HCT116 (cell line): ENCODE results near the gene OR2H2. TPM values are rescaled to one million over a fixed set of nuclear protein-coding genes. Genes with fewer than 3 reads are reported as not detected.

Experiments
- ATAC-seq: fragments of 200-7000 bp; cut with Tn5 transposase; 2 replicates; pipeline ENCODE4 v1.9.1; 2020; ENCODE audit warnings: mild to moderate bottlenecking, moderate library complexity
- BruUV-seq: library from RNA; stranded (reverse); fragments of 400-500 nt; replicated peaks from 2 replicates; lab custom pipeline; 2021; lab: Mats Ljungman, UMichigan
- CTCF ChIA-PET: fragments of 300-600 bp; sonication (Branson Sonifier 250); formaldehyde crosslinking; loops from one replicate; lab custom pipeline; 2021; ENCODE audit warnings: antibody characterized with exemption; lab: Charles Lee
- POLR2A ChIA-PET: fragments of 300-600, 350-600 bp; sonication (Branson Sonifier 250); formaldehyde crosslinking; loops from one replicate; lab custom pipeline; 2021; ENCODE audit warnings: antibody characterized with exemption; lab: Charles Lee
- RAD21 ChIA-PET, 2 experiments: fragments of 300-600 bp; sonication (Branson Sonifier 250); formaldehyde crosslinking; loops; one replicate each; lab custom pipeline; 2023; ENCODE audit warnings: low total read pairs in 2 of 2; ENCODE audit not compliant: uncharacterized antibody in 2 of 2, unreplicated experiment in 2 of 2, low non-redundant PET in 1 of 2; lab: Charles Lee
- DNase-seq: peaks from one replicate; pipeline ENCODE4 v3.0.0-alpha.2; 2010; ENCODE audit warnings: low read depth, low spot score
- H2AFZ ChIP-seq: fragments of 200-600 bp; shearing (Covaris generic), sonication (generic); 2 replicates; pipeline ENCODE4 v1.6.1; 2017; ENCODE audit warnings: low read depth, mixed run types, mixed read lengths, antibody characterized with exemption, low read length; ENCODE audit not compliant: poor library complexity, severe bottlenecking
- H3K27ac ChIP-seq: 2 replicates; pipeline ENCODE4 v1.5.1; 2012; ENCODE audit warnings: low read depth, low read length
- H3K27me3 ChIP-seq: fragments of 200-600 bp; sonication (generic); 2 replicates; pipeline ENCODE4 v1.6.1; 2016; ENCODE audit warnings: mixed run types, low read length, mixed read lengths; ENCODE audit not compliant: insufficient read depth
- H3K36me3 ChIP-seq, 2 experiments: fragments of 200-500 bp in 1 of 2; fragments of 200-600 bp in 1 of 2; sonication (Bioruptor generic) in 1 of 2; sonication (generic) in 1 of 2; 2 replicates each; pipeline versions ENCODE4 v1.5.1 to v1.6.1; 2014 to 2016; ENCODE audit warnings: low read length in 2 of 2, inconsistent platforms in 1 of 2, mixed read lengths in 1 of 2, mixed run types in 1 of 2; ENCODE audit not compliant: insufficient read depth in 2 of 2, control insufficient read depth in 1 of 2
- H3K4me1 ChIP-seq, 2 experiments: fragments of 200-600 bp in 1 of 2; sonication (generic) in 1 of 2; 2 replicates each; pipeline versions ENCODE4 v1.5.1 to v1.6.1; 2012 to 2017; ENCODE audit warnings: low read length in 2 of 2, inconsistent platforms in 1 of 2, mild to moderate bottlenecking in 1 of 2, mixed read lengths in 1 of 2, mixed run types in 1 of 2, moderate library complexity in 1 of 2; ENCODE audit not compliant: insufficient read depth in 2 of 2, control insufficient read depth in 1 of 2
- H3K4me2 ChIP-seq: fragments of 200-600 bp; sonication (generic); 2 replicates; pipeline ENCODE4 v1.6.1; 2017; ENCODE audit warnings: mixed run types, low read length, mixed read lengths
- H3K4me3 ChIP-seq, 2 experiments: fragments of 200-600 bp in 1 of 2; sonication (generic) in 1 of 2; replicated peaks in 1 of 2; 2 replicates each; pipeline ENCODE4 v1.5.1; 2011 to 2016; ENCODE audit warnings: low read length in 2 of 2, control low read depth in 1 of 2, low read depth in 1 of 2, mild to moderate bottlenecking in 1 of 2, mixed read lengths in 1 of 2, mixed run types in 1 of 2
- H3K79me2 ChIP-seq: fragments of 200-600 bp; sonication (generic); 2 replicates; pipeline ENCODE4 v1.6.1; 2017; ENCODE audit warnings: mild to moderate bottlenecking, mixed run types, low read length, moderate library complexity, mixed read lengths; ENCODE audit not compliant: insufficient read depth
- H3K9ac ChIP-seq: fragments of 200-600 bp; sonication (generic); 2 replicates; pipeline ENCODE4 v1.6.1; 2016; ENCODE audit warnings: low read length, mixed read lengths
- H3K9me2 ChIP-seq: fragments of 200-600 bp; sonication (generic), shearing (Covaris generic); 2 replicates; pipeline ENCODE4 v1.6.1; 2017; ENCODE audit warnings: mixed run types, mild to moderate bottlenecking, moderate library complexity; ENCODE audit not compliant: insufficient read depth
- H3K9me3 ChIP-seq, 2 experiments: fragments of 200-500 bp in 1 of 2; fragments of 200-600 bp in 1 of 2; sonication (Bioruptor generic) in 1 of 2; sonication (generic) in 1 of 2; 2 replicates each; pipeline ENCODE4 v1.6.1; 2014 to 2017; ENCODE audit warnings: low read length in 2 of 2, mixed read lengths in 2 of 2, inconsistent platforms in 1 of 2, low read depth in 1 of 2, mild to moderate bottlenecking in 1 of 2, mixed run types in 1 of 2, moderate library complexity in 1 of 2; ENCODE audit not compliant: control insufficient read depth in 1 of 2, insufficient read depth in 1 of 2
- H4K20me1 ChIP-seq: fragments of 200-600 bp; sonication (generic), shearing (Covaris generic); 2 replicates; pipeline ENCODE4 v1.6.1; 2017; ENCODE audit warnings: mixed run types, mild to moderate bottlenecking, moderate library complexity; ENCODE audit not compliant: insufficient read depth
- ATF3 ChIP-seq: IDR thresholded peaks from 2 replicates; pipeline ENCODE4 v1.6.1; 2012
- CTCF ChIP-seq, 3 experiments: fragments of 200-600 bp in 1 of 3; sonication (generic) in 1 of 3; IDR thresholded peaks in 2 of 3; conservative IDR thresholded peaks in 1 of 3; 2 replicates each; pipeline ENCODE4 v1.5.1; 2012 to 2017; ENCODE audit warnings: low read depth in 2 of 3, low read length in 2 of 3, antibody characterized with exemption in 1 of 3, borderline replicate concordance in 1 of 3, control low read depth in 1 of 3, mild to moderate bottlenecking in 1 of 3, mixed read lengths in 1 of 3, mixed run types in 1 of 3, moderate library complexity in 1 of 3; ENCODE audit not compliant: insufficient read depth in 1 of 3
- ELF1 ChIP-seq: IDR thresholded peaks from 2 replicates; pipeline ENCODE4 v1.6.1; 2012; ENCODE audit warnings: low read depth, borderline replicate concordance
- EZH2 ChIP-seq: fragments of 200-600 bp; sonication (generic); IDR thresholded peaks from 2 replicates; pipeline ENCODE4 v1.6.1; 2017; ENCODE audit warnings: antibody characterized with exemption, mixed run types
- EZH2phosphoT487 ChIP-seq: fragments of 200-600 bp; IDR thresholded peaks from 2 replicates; pipeline ENCODE4 v1.6.1; 2018; ENCODE audit warnings: antibody characterized with exemption, borderline replicate concordance
- FOSL1 ChIP-seq: IDR thresholded peaks from 2 replicates; pipeline ENCODE4 v1.6.1; 2012; ENCODE audit warnings: low read depth
- MAX ChIP-seq: IDR thresholded peaks from 2 replicates; pipeline ENCODE4 v1.6.1; 2012
- POLR2A ChIP-seq: IDR thresholded peaks from 2 replicates; pipeline ENCODE4 v1.7.0; 2011; ENCODE audit warnings: borderline replicate concordance; ENCODE audit not compliant: insufficient read depth, insufficient read length; ENCODE audit errors: extremely low read depth
- POLR2AphosphoS5 ChIP-seq: IDR thresholded peaks from 2 replicates; pipeline ENCODE4 v1.6.1; 2011; ENCODE audit warnings: mild to moderate bottlenecking, low read depth, low read length, moderate library complexity
- SRF ChIP-seq: IDR thresholded peaks from 2 replicates; pipeline ENCODE4 v1.6.1; 2012; ENCODE audit warnings: low read depth
- TCF7L2 ChIP-seq: IDR thresholded peaks from 2 replicates; pipeline ENCODE4 v1.7.0; 2011; ENCODE audit warnings: borderline replicate concordance, inconsistent platforms; ENCODE audit not compliant: insufficient read depth, insufficient read length; ENCODE audit errors: extremely low read depth
- YY1 ChIP-seq: IDR thresholded peaks from 2 replicates; pipeline ENCODE4 v1.6.1; 2011; ENCODE audit warnings: low read length, low read depth, moderate library complexity, mild to moderate bottlenecking; ENCODE audit not compliant: insufficient replicate concordance; ENCODE audit errors: extremely low read depth
- ZBTB33 ChIP-seq: IDR thresholded peaks from 2 replicates; pipeline ENCODE4 v1.6.1; 2011; ENCODE audit warnings: mild to moderate bottlenecking, low read length, moderate library complexity; ENCODE audit not compliant: insufficient replicate concordance; ENCODE audit errors: extremely low read depth
- ZFX ChIP-seq: fragments of 450-650 bp; IDR thresholded peaks from 2 replicates; pipeline ENCODE4 v1.6.1; 2017
- ZNF274 ChIP-seq: fragments of 200-500 bp; sonication (Bioruptor generic); IDR thresholded peaks from 2 replicates; pipeline ENCODE4 v1.6.1; 2014; ENCODE audit warnings: mild to moderate bottlenecking, low read depth, low read length, inconsistent platforms
- intact Hi-C: fragments of 100-400 bp; cut with micrococcal nuclease; formaldehyde crosslinking; loops from 2 replicates; pipeline ENCODE4 v1.10.0; 2022
- total RNA-seq: library from RNA; stranded (reverse); gene quantifications from one replicate; pipeline ENCODE4 v1.2.1, GENCODE V29; 2021; ENCODE audit not compliant: unreplicated experiment

Gene OR2H2
- total RNA-seq, 1 experiment from 2014 or later, result not detected

- TF ChIP-seq CTCF (IDR thresholded peaks at IDR 0.05 in 2 of 3, conservative IDR thresholded peaks at IDR 0.05 in 1 of 3; ENCODE audit: borderline replicate concordance in 1 of 3, insufficient read depth in 1 of 3, low read depth in 2 of 3, low read length in 2 of 3) (no peak), POLR2A (peak; percentile 25), SRF (no peak), ZNF274 (no peak), EZH2phosphoT487 (no peak), YY1 (peak; percentile 29), ATF3 (no peak), FOSL1 (no peak)
These were observed 48.0 kb downstream of the OR2H2 start, which contains the start of gene GABBR1 (continued) for GRCh38 chr6:29632789-29633533.

- intact Hi-C loops, result no loop called here
- RAD21 ChIA-PET, result interaction anchor here in 1 of 2 experiments (0.9 kb wide), 1 partner anchor 257 kb away, joined by 7 read pairs; no protein-coding TSS in a partner anchor
These were observed 48.6 kb downstream of the OR2H2 start for GRCh38 chr6:29633534-29633905.

More at GRCh38 chr6:29633534-29633905, 48.6 kb downstream of the OR2H2 start:
- 0 out of 4 replicates have a peak, but pooled peaks cover 0 to 2% of the 10 kb centered on the region in 2 experiments for H3K36me3 ChIP-seq
- H3K4me1 ChIP-seq, result peaks cover 7 to 22% of the 10 kb centered on the region in 2 experiments
- peak overlapping the region; percentile 61 for H2AFZ ChIP-seq
- POLR2A ChIA-PET, result interaction anchor here (1.0 to 1.3 kb wide), 3 partner anchors 8 to 16 kb away, joined by 3 to 5 read pairs (median 5); no protein-coding TSS in a partner anchor
- H3K4me3 ChIP-seq, result peak overlapping the region; percentile 60 to 75
- ATAC-seq (peak; percentile 1; the same call in 1 of the 2 replicates), DNase-seq (no peak)
- H3K9me3 ChIP-seq, result no peaks in the 10 kb centered on the region
- no peaks in the 10 kb centered on the region for H3K79me2 ChIP-seq
- H3K4me2 ChIP-seq, result peak overlapping the region; percentile 94
- H4K20me1 ChIP-seq, result no peaks in the 10 kb centered on the region
- CTCF ChIA-PET, result interaction anchor here (1.5 to 2.3 kb wide), 3 partner anchors 14 to 20 kb away, joined by 4 to 16 read pairs (median 12); no protein-coding TSS in a partner anchor
- H3K27me3 ChIP-seq, result no peaks in the 10 kb centered on the region
- no peaks in the 10 kb centered on the region for H3K9me2 ChIP-seq
- TF ChIP-seq MAX, result no peak
- TF ChIP-seq CTCF (IDR thresholded peaks at IDR 0.05 in 2 of 3, conservative IDR thresholded peaks at IDR 0.05 in 1 of 3; ENCODE audit: borderline replicate concordance in 1 of 3, insufficient read depth in 1 of 3, low read depth in 2 of 3, low read length in 2 of 3), result no peak
- TF ChIP-seq ZBTB33, result no peak
- no peak for TF ChIP-seq EZH2
- TF ChIP-seq TCF7L2, result no peak
- TF ChIP-seq EZH2phosphoT487, result no peak
- no peak for TF ChIP-seq ELF1
- TF ChIP-seq ATF3, result no peak
- TF ChIP-seq POLR2AphosphoS5, result no peak
- no peak for TF ChIP-seq ZFX
- H3K9ac ChIP-seq, result peak overlapping the region; percentile 62
- peak overlapping the region; percentile 48; the same call in 1 of the 2 replicates for H3K27ac ChIP-seq
- BruUV-seq, result no TSS peak
